ENCODE results near the gene TARBP2. TPM values are rescaled to one million over a fixed set of nuclear protein-coding genes. Genes with fewer than 3 reads are reported as not detected.

Gene TARBP2
- total and polyA plus RNA-seq, 4 donors, result 15.7 to 22.0 (median 18.4) TPM

DNA sequence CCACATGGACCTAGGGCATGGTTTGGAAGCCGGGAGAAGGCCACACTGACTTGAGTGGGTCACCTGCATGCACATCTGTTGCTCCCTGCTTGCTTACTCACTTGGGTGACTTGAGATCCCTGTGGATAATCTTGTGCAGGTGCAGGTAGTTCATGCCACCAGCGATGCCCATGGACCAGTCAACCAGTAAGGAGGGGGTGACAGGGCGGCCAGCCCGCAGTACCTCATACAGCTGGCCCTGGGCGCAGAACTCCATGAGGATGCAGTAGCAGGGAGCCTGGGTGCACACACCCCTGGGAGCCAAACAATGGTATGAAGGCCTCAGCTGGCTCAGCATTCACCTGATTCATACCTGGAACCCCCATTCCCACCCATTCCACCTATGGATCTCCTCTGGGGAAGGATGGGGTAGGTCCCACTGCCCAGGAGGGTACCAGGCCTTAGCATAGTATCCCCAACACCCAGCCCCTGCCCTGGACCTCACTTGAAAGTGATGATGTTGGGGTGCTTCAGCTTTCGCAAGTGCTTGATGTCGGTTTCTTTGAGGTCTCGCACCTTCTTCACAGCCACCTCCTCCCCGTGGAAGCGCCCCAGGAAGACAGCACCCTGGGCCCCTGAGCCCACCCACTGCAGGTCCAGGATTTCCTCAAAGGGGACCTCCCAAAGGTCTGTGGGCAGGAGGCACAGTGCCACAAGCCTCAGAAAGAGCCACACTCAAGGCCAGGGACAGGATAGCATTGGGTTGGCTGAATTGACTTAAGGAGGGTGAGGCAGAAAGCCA lies 14.9 kb upstream of the TARBP2 start:
- TF ChIP-seq, protein P1, sequence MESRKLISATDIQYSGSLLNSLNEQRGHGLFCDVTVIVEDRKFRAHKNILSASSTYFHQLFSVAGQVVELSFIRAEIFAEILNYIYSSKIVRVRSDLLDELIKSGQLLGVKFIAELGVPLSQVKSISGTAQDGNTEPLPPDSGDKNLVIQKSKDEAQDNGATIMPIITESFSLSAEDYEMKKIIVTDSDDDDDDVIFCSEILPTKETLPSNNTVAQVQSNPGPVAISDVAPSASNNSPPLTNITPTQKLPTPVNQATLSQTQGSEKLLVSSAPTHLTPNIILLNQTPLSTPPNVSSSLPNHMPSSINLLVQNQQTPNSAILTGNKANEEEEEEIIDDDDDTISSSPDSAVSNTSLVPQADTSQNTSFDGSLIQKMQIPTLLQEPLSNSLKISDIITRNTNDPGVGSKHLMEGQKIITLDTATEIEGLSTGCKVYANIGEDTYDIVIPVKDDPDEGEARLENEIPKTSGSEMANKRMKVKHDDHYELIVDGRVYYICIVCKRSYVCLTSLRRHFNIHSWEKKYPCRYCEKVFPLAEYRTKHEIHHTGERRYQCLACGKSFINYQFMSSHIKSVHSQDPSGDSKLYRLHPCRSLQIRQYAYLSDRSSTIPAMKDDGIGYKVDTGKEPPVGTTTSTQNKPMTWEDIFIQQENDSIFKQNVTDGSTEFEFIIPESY (IDR thresholded peaks at IDR 0.05), result no peak
- TF ChIP-seq NR2F2 (IDR thresholded peaks at IDR 0.05) (no peak), TAF1 (conservative IDR thresholded peaks at IDR 0.05) (no peak), YY1 (IDR thresholded peaks at IDR 0.05) (no peak), RAD21 (IDR thresholded peaks at IDR 0.05) (no peak)
- TF ChIP-seq, protein P2, sequence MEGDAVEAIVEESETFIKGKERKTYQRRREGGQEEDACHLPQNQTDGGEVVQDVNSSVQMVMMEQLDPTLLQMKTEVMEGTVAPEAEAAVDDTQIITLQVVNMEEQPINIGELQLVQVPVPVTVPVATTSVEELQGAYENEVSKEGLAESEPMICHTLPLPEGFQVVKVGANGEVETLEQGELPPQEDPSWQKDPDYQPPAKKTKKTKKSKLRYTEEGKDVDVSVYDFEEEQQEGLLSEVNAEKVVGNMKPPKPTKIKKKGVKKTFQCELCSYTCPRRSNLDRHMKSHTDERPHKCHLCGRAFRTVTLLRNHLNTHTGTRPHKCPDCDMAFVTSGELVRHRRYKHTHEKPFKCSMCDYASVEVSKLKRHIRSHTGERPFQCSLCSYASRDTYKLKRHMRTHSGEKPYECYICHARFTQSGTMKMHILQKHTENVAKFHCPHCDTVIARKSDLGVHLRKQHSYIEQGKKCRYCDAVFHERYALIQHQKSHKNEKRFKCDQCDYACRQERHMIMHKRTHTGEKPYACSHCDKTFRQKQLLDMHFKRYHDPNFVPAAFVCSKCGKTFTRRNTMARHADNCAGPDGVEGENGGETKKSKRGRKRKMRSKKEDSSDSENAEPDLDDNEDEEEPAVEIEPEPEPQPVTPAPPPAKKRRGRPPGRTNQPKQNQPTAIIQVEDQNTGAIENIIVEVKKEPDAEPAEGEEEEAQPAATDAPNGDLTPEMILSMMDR (IDR thresholded peaks at IDR 0.05; ENCODE audit: low read depth, low read length, missing input control), result no peak
- TF ChIP-seq, protein P3, sequence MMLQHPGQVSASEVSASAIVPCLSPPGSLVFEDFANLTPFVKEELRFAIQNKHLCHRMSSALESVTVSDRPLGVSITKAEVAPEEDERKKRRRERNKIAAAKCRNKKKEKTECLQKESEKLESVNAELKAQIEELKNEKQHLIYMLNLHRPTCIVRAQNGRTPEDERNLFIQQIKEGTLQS (IDR thresholded peaks at IDR 0.05), result no peak
- Histone ChIP-seq H3K27me3 (ENCODE audit: control insufficient read depth in 4 of 4, insufficient read depth in 4 of 4, low read length in 3 of 4) (no peaks in the 10 kb centered on the region), H3K36me3 (ENCODE audit: control insufficient read depth in 4 of 4, insufficient read depth in 3 of 4, low read depth in 1 of 4, low read length in 3 of 4) (peaks cover 0 to 30% (median 17%) of the 10 kb centered on the region in 4 donors), H3K9ac (ENCODE audit: low read depth in 1 of 2, low read length in 2 of 2) (no peak overlapping the region), H3K9me3 (ENCODE audit: control insufficient read depth in 4 of 4, low read length in 3 of 4) (no peaks in the 10 kb centered on the region), H3K4me3 (ENCODE audit: low read depth in 1 of 3, low read length in 3 of 3) (no peak overlapping the region), H3K27ac (ENCODE audit: low read depth in 1 of 2, low read length in 2 of 2) (no peak overlapping the region), H3K4me1 (ENCODE audit: control insufficient read depth in 4 of 4, insufficient read depth in 4 of 4, low read length in 3 of 4) (no peaks in the 10 kb centered on the region)
- WGBS, result 96% methylated on average over 10 of the region's 10 CpGs
- DNase-seq (ENCODE audit: low spot score), result no peak

DNA sequence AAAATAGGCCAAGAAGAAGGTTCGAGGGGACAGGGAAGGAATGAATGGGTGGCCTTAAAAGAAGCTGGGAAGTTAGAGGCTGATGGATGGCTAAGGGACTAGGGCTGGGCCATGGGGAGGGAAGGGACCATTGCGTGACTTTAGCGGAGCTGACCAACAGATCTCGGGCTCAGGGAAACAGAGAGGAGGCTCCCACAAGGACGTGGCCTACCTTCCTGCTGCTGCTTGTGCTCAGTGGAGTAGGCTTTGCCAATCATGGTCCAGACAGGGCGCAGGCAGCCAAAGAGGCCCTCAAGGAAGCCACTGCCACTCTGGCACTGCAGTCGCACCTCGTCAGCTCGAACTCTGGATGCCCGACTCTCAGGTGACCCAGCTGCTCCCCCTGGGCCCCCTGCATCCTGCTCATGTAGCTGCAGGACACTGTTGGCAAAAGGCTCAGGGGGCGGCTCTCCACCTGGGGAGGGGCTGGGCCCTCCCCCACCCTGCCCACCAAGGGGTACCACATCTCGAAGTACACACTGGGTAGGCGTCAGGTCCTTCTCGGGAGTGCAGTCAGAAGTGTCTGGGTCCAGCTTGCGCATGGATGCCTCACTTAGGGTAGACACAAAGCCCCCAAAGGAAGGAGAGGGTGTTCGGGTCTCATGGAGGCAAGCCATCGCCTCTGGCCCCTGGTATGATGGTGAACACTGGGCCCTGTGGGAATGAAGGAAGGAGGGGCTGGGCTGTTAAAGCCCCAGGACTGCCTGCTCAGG lies 14.2 kb upstream of the TARBP2 start:
- Histone ChIP-seq H3K27me3 (ENCODE audit: control insufficient read depth in 4 of 4, insufficient read depth in 4 of 4, low read length in 3 of 4) (no peaks in the 10 kb centered on the region), H3K4me3 (ENCODE audit: low read depth in 1 of 3, low read length in 3 of 3) (no peak overlapping the region), H3K9ac (ENCODE audit: low read depth in 1 of 2, low read length in 2 of 2) (no peak overlapping the region), H3K27ac (ENCODE audit: low read depth in 1 of 2, low read length in 2 of 2) (no peak overlapping the region), H3K4me1 (ENCODE audit: control insufficient read depth in 4 of 4, insufficient read depth in 4 of 4, low read length in 3 of 4) (no peaks in the 10 kb centered on the region), H3K9me3 (ENCODE audit: control insufficient read depth in 4 of 4, low read length in 3 of 4) (no peaks in the 10 kb centered on the region), H3K36me3 (ENCODE audit: control insufficient read depth in 4 of 4, insufficient read depth in 3 of 4, low read depth in 1 of 4, low read length in 3 of 4) (peaks cover 0 to 25% (median 13%) of the 10 kb centered on the region in 4 donors)
- no peak for DNase-seq (ENCODE audit: low spot score)
- WGBS, result 91% methylated on average over 17 of the region's 17 CpGs
- no peak for TF ChIP-seq FOXA2 (IDR thresholded peaks at IDR 0.05)
- TF ChIP-seq FOXA1 (IDR thresholded peaks at IDR 0.05), result no peak
- no peak for TF ChIP-seq JUND (IDR thresholded peaks at IDR 0.05)
- TF ChIP-seq HNF4A (conservative IDR thresholded peaks at IDR 0.05), result no peak
- TF ChIP-seq RAD21 (IDR thresholded peaks at IDR 0.05), result no peak
- TF ChIP-seq, protein P4, sequence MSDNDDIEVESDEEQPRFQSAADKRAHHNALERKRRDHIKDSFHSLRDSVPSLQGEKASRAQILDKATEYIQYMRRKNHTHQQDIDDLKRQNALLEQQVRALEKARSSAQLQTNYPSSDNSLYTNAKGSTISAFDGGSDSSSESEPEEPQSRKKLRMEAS (IDR thresholded peaks at IDR 0.05), result no peak
- TF ChIP-seq HNF4G (IDR thresholded peaks at IDR 0.05), result no peak
- TF ChIP-seq NR2F2 (IDR thresholded peaks at IDR 0.05), result no peak
- TF ChIP-seq, protein P5, sequence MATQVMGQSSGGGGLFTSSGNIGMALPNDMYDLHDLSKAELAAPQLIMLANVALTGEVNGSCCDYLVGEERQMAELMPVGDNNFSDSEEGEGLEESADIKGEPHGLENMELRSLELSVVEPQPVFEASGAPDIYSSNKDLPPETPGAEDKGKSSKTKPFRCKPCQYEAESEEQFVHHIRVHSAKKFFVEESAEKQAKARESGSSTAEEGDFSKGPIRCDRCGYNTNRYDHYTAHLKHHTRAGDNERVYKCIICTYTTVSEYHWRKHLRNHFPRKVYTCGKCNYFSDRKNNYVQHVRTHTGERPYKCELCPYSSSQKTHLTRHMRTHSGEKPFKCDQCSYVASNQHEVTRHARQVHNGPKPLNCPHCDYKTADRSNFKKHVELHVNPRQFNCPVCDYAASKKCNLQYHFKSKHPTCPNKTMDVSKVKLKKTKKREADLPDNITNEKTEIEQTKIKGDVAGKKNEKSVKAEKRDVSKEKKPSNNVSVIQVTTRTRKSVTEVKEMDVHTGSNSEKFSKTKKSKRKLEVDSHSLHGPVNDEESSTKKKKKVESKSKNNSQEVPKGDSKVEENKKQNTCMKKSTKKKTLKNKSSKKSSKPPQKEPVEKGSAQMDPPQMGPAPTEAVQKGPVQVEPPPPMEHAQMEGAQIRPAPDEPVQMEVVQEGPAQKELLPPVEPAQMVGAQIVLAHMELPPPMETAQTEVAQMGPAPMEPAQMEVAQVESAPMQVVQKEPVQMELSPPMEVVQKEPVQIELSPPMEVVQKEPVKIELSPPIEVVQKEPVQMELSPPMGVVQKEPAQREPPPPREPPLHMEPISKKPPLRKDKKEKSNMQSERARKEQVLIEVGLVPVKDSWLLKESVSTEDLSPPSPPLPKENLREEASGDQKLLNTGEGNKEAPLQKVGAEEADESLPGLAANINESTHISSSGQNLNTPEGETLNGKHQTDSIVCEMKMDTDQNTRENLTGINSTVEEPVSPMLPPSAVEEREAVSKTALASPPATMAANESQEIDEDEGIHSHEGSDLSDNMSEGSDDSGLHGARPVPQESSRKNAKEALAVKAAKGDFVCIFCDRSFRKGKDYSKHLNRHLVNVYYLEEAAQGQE (IDR thresholded peaks at IDR 0.05), result no peak
- no peak for TF ChIP-seq EGR1 (IDR thresholded peaks at IDR 0.05; ENCODE audit: low read depth in 2 of 2)
- TF ChIP-seq, protein P3 (IDR thresholded peaks at IDR 0.05), result no peak
- TF ChIP-seq SP1 (IDR thresholded peaks at IDR 0.05), result no peak
- TF ChIP-seq GABPA (IDR thresholded peaks at IDR 0.05 in 1 of 2, conservative IDR thresholded peaks at IDR 0.05 in 1 of 2), result no peak
- TF ChIP-seq YY1 (IDR thresholded peaks at IDR 0.05), result no peak
- TF ChIP-seq, protein P1 (IDR thresholded peaks at IDR 0.05), result no peak
- TF ChIP-seq RXRA (IDR thresholded peaks at IDR 0.05), result no peak

Data from liver (tissue), 9 donors.